HFFc6 (cell line): ENCODE data around the gene KIF26B. TPM values are rescaled to one million over a fixed set of nuclear protein-coding genes. Genes with fewer than 3 reads are reported as not detected.

Experiments
- DNase-seq: peaks from one replicate; pipeline ENCODE4 v3.0.0-alpha.2; 2018
- H3K27ac Mint-ChIP-seq: 2 replicates; pipeline ENCODE4 v1.8.0; 2020; ENCODE audit warnings: mild to moderate bottlenecking, mixed read lengths
- H3K27me3 Mint-ChIP-seq: 2 replicates; pipeline ENCODE4 v1.8.0; 2021; ENCODE audit warnings: mild to moderate bottlenecking, moderate library complexity, mixed read lengths; ENCODE audit not compliant: insufficient read depth
- H3K36me3 Mint-ChIP-seq: 2 replicates; pipeline ENCODE4 v1.8.0; 2021; ENCODE audit warnings: low read depth, mixed read lengths
- H3K4me1 Mint-ChIP-seq: 2 replicates; pipeline ENCODE4 v1.8.0; 2020; ENCODE audit warnings: low read depth, mixed read lengths
- H3K4me3 Mint-ChIP-seq: 2 replicates; pipeline ENCODE4 v1.8.0; 2020; ENCODE audit warnings: mild to moderate bottlenecking, moderate library complexity, mixed read lengths
- H3K9me3 Mint-ChIP-seq: 2 replicates; pipeline ENCODE4 v1.8.0; 2020; ENCODE audit warnings: mild to moderate bottlenecking, mixed read lengths
- total RNA-seq, 6 experiments: library from RNA; stranded (reverse); fragmentation: NEBNext Ultra II Directional; extraction: Animal tissue kit (Norgen Biotek cat#: 25700); gene quantifications; 2 replicates in 1 of 6; 3 replicates in 5 of 6; pipeline ENCODE4 v1.2.3, GENCODE V29; 2021
- TF ChIP-seq, protein P1 (sequence below): fragments of 200-600 bp; sonication (generic); IDR thresholded peaks from 2 replicates; pipeline ENCODE4 v1.5.0; 2021; ENCODE audit warnings: antibody characterized with exemption, mild to moderate bottlenecking

The KIF26B gene
- total RNA-seq, 6 experiments from 2014 or later = 4.6 to 7.5 (median 5.5) TPM

DNA sequence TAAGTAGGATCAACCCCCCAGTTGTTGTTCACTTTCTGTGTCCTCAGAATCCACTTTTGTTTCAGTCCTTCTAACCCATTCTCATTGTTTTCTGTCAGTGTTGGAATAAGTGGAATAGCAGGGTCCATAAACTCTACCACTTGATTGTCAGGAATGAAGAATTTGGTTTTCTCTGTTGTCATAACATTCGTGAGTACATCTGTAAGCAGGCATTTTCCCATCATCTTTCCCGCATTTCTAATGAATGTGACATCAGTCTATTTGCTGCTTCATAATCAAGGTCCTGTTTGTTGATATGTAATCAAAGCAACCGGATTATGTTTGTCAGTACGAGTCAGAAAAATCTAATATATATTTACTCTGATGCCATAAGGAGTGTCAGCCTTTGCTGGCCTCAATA lies 147.1 kb downstream of the KIF26B start:
- no peak overlapping the region for H3K4me3 Mint-ChIP-seq
- peaks cover 2% of the 10 kb centered on the region; the same call in 1 of the 2 replicates for H3K27me3 Mint-ChIP-seq
- peaks cover 36% of the 10 kb centered on the region for H3K4me1 Mint-ChIP-seq
- H3K9me3 Mint-ChIP-seq = no peaks in the 10 kb centered on the region
- no peak overlapping the region for H3K27ac Mint-ChIP-seq
- TF ChIP-seq, protein P1, sequence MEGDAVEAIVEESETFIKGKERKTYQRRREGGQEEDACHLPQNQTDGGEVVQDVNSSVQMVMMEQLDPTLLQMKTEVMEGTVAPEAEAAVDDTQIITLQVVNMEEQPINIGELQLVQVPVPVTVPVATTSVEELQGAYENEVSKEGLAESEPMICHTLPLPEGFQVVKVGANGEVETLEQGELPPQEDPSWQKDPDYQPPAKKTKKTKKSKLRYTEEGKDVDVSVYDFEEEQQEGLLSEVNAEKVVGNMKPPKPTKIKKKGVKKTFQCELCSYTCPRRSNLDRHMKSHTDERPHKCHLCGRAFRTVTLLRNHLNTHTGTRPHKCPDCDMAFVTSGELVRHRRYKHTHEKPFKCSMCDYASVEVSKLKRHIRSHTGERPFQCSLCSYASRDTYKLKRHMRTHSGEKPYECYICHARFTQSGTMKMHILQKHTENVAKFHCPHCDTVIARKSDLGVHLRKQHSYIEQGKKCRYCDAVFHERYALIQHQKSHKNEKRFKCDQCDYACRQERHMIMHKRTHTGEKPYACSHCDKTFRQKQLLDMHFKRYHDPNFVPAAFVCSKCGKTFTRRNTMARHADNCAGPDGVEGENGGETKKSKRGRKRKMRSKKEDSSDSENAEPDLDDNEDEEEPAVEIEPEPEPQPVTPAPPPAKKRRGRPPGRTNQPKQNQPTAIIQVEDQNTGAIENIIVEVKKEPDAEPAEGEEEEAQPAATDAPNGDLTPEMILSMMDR = no peak
- no peaks in the 10 kb centered on the region for H3K36me3 Mint-ChIP-seq
- no peak for DNase-seq

GRCh38 chr1:245304698-245305097 lies 149.9 kb downstream of the KIF26B start:
- H3K4me1 Mint-ChIP-seq = peaks cover 28% of the 10 kb centered on the region
- TF ChIP-seq, protein P1 = no peak
- peak; percentile 10 for DNase-seq
- no peaks in the 10 kb centered on the region for H3K9me3 Mint-ChIP-seq
- no peak overlapping the region for H3K27ac Mint-ChIP-seq
- H3K36me3 Mint-ChIP-seq = no peaks in the 10 kb centered on the region
- peaks cover 2% of the 10 kb centered on the region; the same call in 1 of the 2 replicates for H3K27me3 Mint-ChIP-seq
- H3K4me3 Mint-ChIP-seq = no peak overlapping the region

DNA sequence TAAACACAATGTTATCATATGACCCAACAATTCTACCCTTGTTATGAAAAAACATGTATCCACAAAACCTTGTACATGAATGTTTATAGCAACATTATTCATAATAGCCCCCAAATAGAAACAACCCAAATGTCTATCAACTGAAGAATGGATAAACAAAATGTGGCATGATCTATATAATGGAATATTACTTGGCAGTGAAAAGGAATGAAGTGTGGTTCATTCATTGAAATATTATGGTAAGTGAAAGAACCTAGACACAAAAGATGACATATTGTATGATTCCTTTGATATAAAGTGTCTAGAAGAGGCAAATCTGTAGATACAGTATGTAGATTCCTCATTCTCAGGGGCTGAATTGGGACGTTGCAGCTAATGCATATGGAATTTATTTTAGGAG lies 151.2 kb downstream of the KIF26B start:
- Mint-ChIP-seq H3K4me3 (no peak overlapping the region), H3K36me3 (no peaks in the 10 kb centered on the region), H3K27me3 (peaks cover 2% of the 10 kb centered on the region; the same call in 1 of the 2 replicates), H3K27ac (no peak overlapping the region), H3K9me3 (no peaks in the 10 kb centered on the region), H3K4me1 (peaks cover 35% of the 10 kb centered on the region)
- DNase-seq = no peak
- TF ChIP-seq, protein P1 = no peak

DNA sequence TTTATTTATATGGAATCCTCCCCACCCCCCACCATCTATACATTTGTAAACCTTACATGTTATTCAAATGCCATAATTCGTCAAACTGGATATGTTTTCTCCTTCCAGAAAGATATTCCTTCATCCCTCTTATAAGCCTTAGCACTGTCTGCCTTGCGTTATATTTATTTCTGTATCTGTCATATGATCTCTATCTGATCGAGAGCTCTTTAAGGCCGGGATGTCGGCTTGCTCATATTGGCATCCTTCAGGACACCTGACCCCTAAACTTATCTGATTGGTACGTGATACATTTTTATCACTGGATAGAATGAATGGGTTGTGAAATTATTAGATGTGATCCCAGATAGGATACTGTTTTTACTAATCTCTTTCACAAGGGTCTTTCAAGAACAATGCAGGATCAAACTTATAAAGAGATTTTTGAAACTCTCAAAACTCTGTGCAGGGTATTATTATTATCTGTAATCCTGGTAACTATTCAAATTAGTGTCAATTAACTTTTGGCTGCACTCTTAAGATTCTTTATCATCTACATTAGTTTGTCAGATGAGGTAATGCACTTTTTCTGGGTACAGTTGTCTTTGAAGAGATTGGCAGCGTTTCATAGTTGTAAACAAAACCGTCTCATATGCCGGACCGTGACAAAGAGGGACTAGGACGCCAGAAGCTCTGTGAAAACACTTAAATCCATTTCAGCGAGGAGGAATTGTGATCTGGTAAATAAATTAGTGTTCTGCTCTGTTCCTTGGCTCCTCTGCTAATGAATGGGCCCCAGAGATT lies 152.0 kb downstream of the KIF26B start:
- Mint-ChIP-seq H3K27ac (no peak overlapping the region), H3K4me3 (0 out of 2 replicates have a peak overlapping the region, but pooled peaks have one; percentile 10), H3K4me1 (peaks cover 30% of the 10 kb centered on the region), H3K27me3 (peaks cover 2% of the 10 kb centered on the region; the same call in 1 of the 2 replicates), H3K36me3 (no peaks in the 10 kb centered on the region), H3K9me3 (no peaks in the 10 kb centered on the region)
- TF ChIP-seq, protein P1 = no peak
- DNase-seq = no peak

- Mint-ChIP-seq H3K27ac (peak overlapping the region; percentile 37; the same call in 1 of the 2 replicates), H3K36me3 (no peaks in the 10 kb centered on the region), H3K27me3 (peaks cover 2% of the 10 kb centered on the region), H3K4me3 (peak overlapping the region; percentile 84), H3K9me3 (no peaks in the 10 kb centered on the region), H3K4me1 (peaks cover 37% of the 10 kb centered on the region)
- TF ChIP-seq, protein P1 = no peak
- no peak for DNase-seq
Measured at GRCh38 chr1:245310571-245311531, 156.1 kb downstream of the KIF26B start.
